Measurements from ENCODE around the gene CEP85. TPM values are rescaled to one million over a fixed set of nuclear protein-coding genes. Genes with fewer than 3 reads are reported as not detected.

Gene CEP85
- total and polyA plus RNA-seq, 2 of the 13 experiments (the other 11 are each of a cell fraction or from before 2014, with no cell fraction given) = 16.1 to 26.7 TPM

DNA sequence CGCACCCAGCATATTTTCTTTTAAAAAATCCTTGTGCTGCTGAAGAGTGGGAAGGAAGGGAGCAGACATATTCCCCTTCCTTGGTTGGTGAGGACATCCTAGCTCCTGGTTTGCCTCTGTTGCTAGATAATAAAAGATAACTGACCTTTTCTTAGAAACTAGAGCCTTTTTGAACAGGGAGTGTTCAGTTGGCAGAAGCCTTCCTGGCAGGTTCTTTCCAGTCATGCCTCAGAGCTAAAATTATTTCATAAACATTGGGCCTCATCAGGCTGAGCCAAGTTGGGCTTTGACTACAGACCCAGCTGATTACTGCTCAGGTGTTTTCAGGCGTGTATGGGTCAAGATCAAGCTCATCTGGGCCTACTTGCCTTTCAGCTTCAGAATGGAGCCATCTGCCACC lies 23.2 kb downstream of the CEP85 start (continued):
- TF ChIP-seq TFDP1 (CRISPR knock-in tag; IDR thresholded peaks at IDR 0.05; ENCODE audit: borderline replicate concordance) = no peak
- TF ChIP-seq RBAK (CRISPR knock-in tag; IDR thresholded peaks at IDR 0.05) = no peak
- no peak for TF ChIP-seq ZNF883 (CRISPR knock-in tag; IDR thresholded peaks at IDR 0.05; ENCODE audit: not compliant biosample characterization)
- TF ChIP-seq ZNF329 (CRISPR knock-in tag; IDR thresholded peaks at IDR 0.05; ENCODE audit: low read depth) = no peak
- no peak for TF ChIP-seq SALL1 (CRISPR knock-in tag; IDR thresholded peaks at IDR 0.05)
- TF ChIP-seq, protein P1, sequence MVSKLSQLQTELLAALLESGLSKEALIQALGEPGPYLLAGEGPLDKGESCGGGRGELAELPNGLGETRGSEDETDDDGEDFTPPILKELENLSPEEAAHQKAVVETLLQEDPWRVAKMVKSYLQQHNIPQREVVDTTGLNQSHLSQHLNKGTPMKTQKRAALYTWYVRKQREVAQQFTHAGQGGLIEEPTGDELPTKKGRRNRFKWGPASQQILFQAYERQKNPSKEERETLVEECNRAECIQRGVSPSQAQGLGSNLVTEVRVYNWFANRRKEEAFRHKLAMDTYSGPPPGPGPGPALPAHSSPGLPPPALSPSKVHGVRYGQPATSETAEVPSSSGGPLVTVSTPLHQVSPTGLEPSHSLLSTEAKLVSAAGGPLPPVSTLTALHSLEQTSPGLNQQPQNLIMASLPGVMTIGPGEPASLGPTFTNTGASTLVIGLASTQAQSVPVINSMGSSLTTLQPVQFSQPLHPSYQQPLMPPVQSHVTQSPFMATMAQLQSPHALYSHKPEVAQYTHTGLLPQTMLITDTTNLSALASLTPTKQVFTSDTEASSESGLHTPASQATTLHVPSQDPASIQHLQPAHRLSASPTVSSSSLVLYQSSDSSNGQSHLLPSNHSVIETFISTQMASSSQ (IDR thresholded peaks at IDR 0.05; ENCODE audit: low read depth) = no peak
- TF ChIP-seq, protein P1 (CRISPR knock-in tag; IDR thresholded peaks at IDR 0.05; ENCODE audit: borderline replicate concordance) = no peak
- no peak for TF ChIP-seq POLR2A (IDR thresholded peaks at IDR 0.05; ENCODE audit: insufficient read depth in 1 of 2, low read depth in 2 of 2, low read length in 2 of 2)
- TF ChIP-seq ZNF264 (CRISPR knock-in tag; IDR thresholded peaks at IDR 0.05) = no peak
- no peak for TF ChIP-seq HDAC6 (IDR thresholded peaks at IDR 0.05; ENCODE audit: low read depth, low read length)
- TF ChIP-seq ZNF792 (CRISPR knock-in tag; IDR thresholded peaks at IDR 0.05) = no peak
- no peak for TF ChIP-seq CENPBD1 (CRISPR knock-in tag; IDR thresholded peaks at IDR 0.05; ENCODE audit: borderline replicate concordance, low read depth)
- no peak for TF ChIP-seq TCF12 (IDR thresholded peaks at IDR 0.05)
- no peak for TF ChIP-seq TCF12 (CRISPR knock-in tag; IDR thresholded peaks at IDR 0.05)

Data from HepG2 (cell line).